H9 (cell line): Measurements from ENCODE around the gene GSX1. TPM values are rescaled to one million over a fixed set of nuclear protein-coding genes. Genes with fewer than 3 reads are reported as not detected.
A peak's percentile ranks its signal among the peaks of the same experiment; 100 is the strongest.

Experiments used
- DNase-seq: peaks from one replicate; pipeline ENCODE4 v3.0.0-alpha.2; 2017
- H2AFZ ChIP-seq: one replicate; pipeline ENCODE4 v1.6.1; 2013; ENCODE audit warnings: mild to moderate bottlenecking, low read length, control low read depth, moderate library complexity
- H2AK5ac ChIP-seq: 2 replicates; pipeline ENCODE4 v1.6.1; 2013; ENCODE audit warnings: low read length, control low read depth, mixed read lengths; ENCODE audit not compliant: insufficient read length
- H2BK120ac ChIP-seq: one replicate; pipeline ENCODE4 v1.6.1; 2013; ENCODE audit warnings: low read depth, mild to moderate bottlenecking, low read length, control low read depth, inconsistent platforms; ENCODE audit not compliant: poor library complexity, severe bottlenecking
- H2BK12ac ChIP-seq: 2 replicates; pipeline ENCODE4 v1.6.1; 2013; ENCODE audit warnings: low read length, control low read depth, mixed read lengths, low read depth; ENCODE audit not compliant: insufficient read length
- H2BK15ac ChIP-seq: 2 replicates; pipeline ENCODE4 v1.6.1; 2013; ENCODE audit warnings: low read depth, low read length, control low read depth
- H2BK20ac ChIP-seq: one replicate; pipeline ENCODE4 v1.6.1; 2013; ENCODE audit warnings: low read depth, mild to moderate bottlenecking, low read length, control low read depth, inconsistent platforms; ENCODE audit not compliant: poor library complexity, severe bottlenecking
- H2BK5ac ChIP-seq: 2 replicates; pipeline ENCODE4 v1.6.1; 2013; ENCODE audit warnings: low read length, control low read depth, mixed read lengths; ENCODE audit not compliant: insufficient read length
- H3K14ac ChIP-seq: 2 replicates; pipeline ENCODE4 v1.6.1; 2013; ENCODE audit warnings: low read length, control low read depth; ENCODE audit not compliant: insufficient read depth
- H3K18ac ChIP-seq: 2 replicates; pipeline ENCODE4 v1.6.1; 2013; ENCODE audit warnings: low read depth, mild to moderate bottlenecking, mixed read lengths, low read length, control low read depth; ENCODE audit not compliant: insufficient read length
- H3K23ac ChIP-seq: 2 replicates; pipeline ENCODE4 v1.6.1; 2013; ENCODE audit warnings: low read length, control low read depth, mixed read lengths, low read depth; ENCODE audit not compliant: insufficient read length
- H3K23me2 ChIP-seq: 2 replicates; pipeline ENCODE4 v1.6.1; 2013; ENCODE audit warnings: low read depth, mild to moderate bottlenecking, mixed read lengths, low read length, control low read depth; ENCODE audit not compliant: insufficient read length, poor library complexity, severe bottlenecking
- H3K27ac ChIP-seq: 2 replicates; pipeline ENCODE4 v1.5.1; 2013; ENCODE audit warnings: low read length, control low read depth, mixed read lengths, low read depth; ENCODE audit not compliant: insufficient read length
- H3K27me3 ChIP-seq: 2 replicates; pipeline ENCODE4 v1.6.1; 2013; ENCODE audit warnings: low read length, control low read depth, inconsistent platforms; ENCODE audit not compliant: insufficient read depth
- H3K4ac ChIP-seq: 2 replicates; pipeline ENCODE4 v1.6.1; 2013; ENCODE audit warnings: low read depth, mild to moderate bottlenecking, control low read depth, inconsistent platforms, low read length, moderate library complexity
- H3K4me1 ChIP-seq: 2 replicates; pipeline ENCODE4 v1.6.1; 2013; ENCODE audit warnings: low read length, control low read depth, inconsistent platforms; ENCODE audit not compliant: insufficient read depth
- H3K4me2 ChIP-seq: 2 replicates; pipeline ENCODE4 v1.6.1; 2013; ENCODE audit warnings: low read length, control low read depth, mixed read lengths; ENCODE audit not compliant: insufficient read length, insufficient read depth
- H3K56ac ChIP-seq: 2 replicates; pipeline ENCODE4 v1.6.1; 2013; ENCODE audit warnings: low read depth, mild to moderate bottlenecking, mixed read lengths, low read length, control low read depth; ENCODE audit not compliant: insufficient read length
- H3K79me1 ChIP-seq: 2 replicates; pipeline ENCODE4 v1.6.1; 2013; ENCODE audit warnings: low read depth, mild to moderate bottlenecking, moderate library complexity, low read length, control low read depth, inconsistent platforms; ENCODE audit not compliant: insufficient read depth, poor library complexity, severe bottlenecking
- H3K79me2 ChIP-seq: 2 replicates; pipeline ENCODE4 v1.6.1; 2013; ENCODE audit warnings: low read length, control low read depth, inconsistent platforms; ENCODE audit not compliant: insufficient read depth
- H3K9ac ChIP-seq: 2 replicates; pipeline ENCODE4 v1.6.1; 2013; ENCODE audit warnings: low read length, control low read depth, mixed read lengths; ENCODE audit not compliant: insufficient read length; ENCODE audit errors: extremely low read depth
- H3K9me3 ChIP-seq: one replicate; pipeline ENCODE4 v1.6.1; 2013; ENCODE audit warnings: low read depth, low read length, inconsistent platforms; ENCODE audit not compliant: control insufficient read depth
- H3T11ph ChIP-seq: one replicate; pipeline ENCODE4 v1.6.1; 2013; ENCODE audit warnings: mild to moderate bottlenecking, low read length, control low read depth, inconsistent platforms
- H4K20me1 ChIP-seq: one replicate; pipeline ENCODE4 v1.6.1; 2013; ENCODE audit not compliant: control insufficient read depth, insufficient read length, insufficient read depth
- H4K5ac ChIP-seq: 2 replicates; pipeline ENCODE4 v1.6.1; 2013; ENCODE audit warnings: low read depth, mild to moderate bottlenecking, mixed read lengths, low read length, control low read depth; ENCODE audit not compliant: insufficient read length
- H4K8ac ChIP-seq: replicated peaks from 2 replicates; pipeline ENCODE4 v1.6.1; 2013; ENCODE audit warnings: low read length, control low read depth, mixed read lengths, low read depth; ENCODE audit not compliant: insufficient read length
- H4K91ac ChIP-seq: 2 replicates; pipeline ENCODE4 v1.6.1; 2013; ENCODE audit warnings: low read depth, mild to moderate bottlenecking, moderate library complexity, mixed read lengths, low read length, control low read depth; ENCODE audit not compliant: insufficient read length
- H3K27ac Mint-ChIP-seq, 3 experiments: 2 replicates in 2 of 3; 3 replicates in 1 of 3; pipeline ENCODE4 v1.8.0; 2020 to 2021; ENCODE audit warnings: mixed read lengths in 3 of 3, mild to moderate bottlenecking in 1 of 3, moderate library complexity in 1 of 3
- H3K27me3 Mint-ChIP-seq: 2 replicates; pipeline ENCODE4 v1.8.0; 2021; ENCODE audit warnings: low read depth, mild to moderate bottlenecking, moderate library complexity, mixed read lengths
- H3K36me3 Mint-ChIP-seq, 3 experiments: 2 replicates in 2 of 3; 3 replicates in 1 of 3; pipeline ENCODE4 v1.8.0; 2020 to 2021; ENCODE audit warnings: low read depth in 3 of 3, mixed read lengths in 3 of 3; ENCODE audit not compliant: insufficient read depth in 1 of 3
- H3K4me1 Mint-ChIP-seq, 2 experiments: 2 replicates each; pipeline ENCODE4 v1.8.0; 2020; ENCODE audit warnings: mixed read lengths in 2 of 2
- H3K4me3 Mint-ChIP-seq, 2 experiments: 2 replicates in 1 of 2; 3 replicates in 1 of 2; pipeline ENCODE4 v1.8.0; 2020 to 2021; ENCODE audit warnings: mild to moderate bottlenecking in 2 of 2, mixed read lengths in 2 of 2, moderate library complexity in 1 of 2
- H3K9me3 Mint-ChIP-seq, 2 experiments: 2 replicates in 1 of 2; 3 replicates in 1 of 2; pipeline ENCODE4 v1.8.0; 2020; ENCODE audit warnings: mild to moderate bottlenecking in 2 of 2, mixed read lengths in 2 of 2, moderate library complexity in 1 of 2
- CTCF ChIP-seq: fragments of 200-600 bp; sonication (generic); conservative IDR thresholded peaks from 3 replicates; pipeline ENCODE4 v1.8.0; 2021; ENCODE audit warnings: antibody characterized with exemption, mild to moderate bottlenecking
- WGBS: extraction: QIAGEN DNeasy Blood & Tissue Kit; methylation state at CpG from one replicate; pipeline ENCODE4 v1.1.7; 2013; ENCODE audit warnings: missing lambda C conversion rate, low lambda C conversion rate, mixed read lengths; ENCODE audit not compliant: insufficient read length; ENCODE audit errors: extremely low coverage; 5-methylcytosine and 5-hydroxymethylcytosine counted together
- total RNA-seq: library from RNA; stranded (reverse); gene quantifications from 2 replicates; pipeline ENCODE4 v1.2.1, GENCODE V29; 2021

The GSX1 gene
- total RNA-seq, 1 experiment from 2014 or later, result not detected

GRCh38 chr13:27794921-27795717 lies 2.8 kb downstream of the GSX1 start:
- peak overlapping the region; percentile 4 to 57; a peak in 2 of 5 replicates for H3K4me3 Mint-ChIP-seq
- Histone ChIP-seq H2BK12ac (no peak overlapping the region), H3K23me2 (peaks cover 5% of the 10 kb centered on the region), H4K20me1 (no peaks in the 10 kb centered on the region), H4K8ac (no peak overlapping the region), H3K4me2 (peak overlapping the region; percentile 24), H3T11ph (no peak overlapping the region), H3K27ac (no peak overlapping the region), H3K4me1 (no peaks in the 10 kb centered on the region), H2AFZ (no peak overlapping the region), H3K56ac (no peak overlapping the region), H3K18ac (no peak overlapping the region), H4K91ac (no peak overlapping the region), H3K9me3 (no peaks in the 10 kb centered on the region), H3K27me3 (peaks cover 95% of the 10 kb centered on the region), H2BK15ac (no peak overlapping the region), H2AK5ac (no peak overlapping the region), H3K9ac (no peak overlapping the region), H3K23ac (no peak overlapping the region), H2BK5ac (no peak overlapping the region), H3K79me1 (no peaks in the 10 kb centered on the region), H3K4ac (no peak overlapping the region), H3K79me2 (no peaks in the 10 kb centered on the region), H4K5ac (no peak overlapping the region), H2BK120ac (no peak overlapping the region), H3K14ac (no peak overlapping the region), H2BK20ac (no peak overlapping the region)
- TF ChIP-seq CTCF, result no peak
- H3K27ac Mint-ChIP-seq, result no peak overlapping the region
- peak; percentile 68 for DNase-seq
- H3K9me3 Mint-ChIP-seq, result peaks cover 0 to 5% of the 10 kb centered on the region in 2 experiments; a peak in 2 of 5 replicates
- H3K27me3 Mint-ChIP-seq, result peaks cover 100% of the 10 kb centered on the region
- no CpG with 5 or more reads among the region's 44 CpGs for WGBS
- no peaks in the 10 kb centered on the region; a peak in 1 of 7 replicates for H3K36me3 Mint-ChIP-seq
- H3K4me1 Mint-ChIP-seq, result peaks cover 51 to 78% of the 10 kb centered on the region in 2 experiments
